LoVo (cell line): ENCODE measurements around the gene KAZN.

Experiments used
- DNase-seq: peaks from one replicate; pipeline ENCODE4 v3.0.0-alpha.2; 2016; ENCODE audit warnings: low spot score

KAZN gene

GRCh38 chr1:15167386-15167785, 568.9 kb downstream of the KAZN start:
- DNase-seq: no peak
